Stimulated activated CD8-positive, alpha-beta memory T cell treated with anti-CD3 and anti-CD28 coated beads, Interleukin-12 subunit alpha, Interleukin-12 subunit beta, amount 100 ng/mL, for 4 hours (primary cell): Measurements from ENCODE around the gene LGR4.
"Not testable (repeated sequence)": the region's sequence is repeated elsewhere in the genome, so short reads cannot be mapped to it uniquely, and the experiment has no call there.

Source experiments
- DNase-seq: peaks from one replicate; pipeline ENCODE4 v3.0.0-alpha.2; 2020; ENCODE audit warnings: low read depth

The LGR4 gene

DNA sequence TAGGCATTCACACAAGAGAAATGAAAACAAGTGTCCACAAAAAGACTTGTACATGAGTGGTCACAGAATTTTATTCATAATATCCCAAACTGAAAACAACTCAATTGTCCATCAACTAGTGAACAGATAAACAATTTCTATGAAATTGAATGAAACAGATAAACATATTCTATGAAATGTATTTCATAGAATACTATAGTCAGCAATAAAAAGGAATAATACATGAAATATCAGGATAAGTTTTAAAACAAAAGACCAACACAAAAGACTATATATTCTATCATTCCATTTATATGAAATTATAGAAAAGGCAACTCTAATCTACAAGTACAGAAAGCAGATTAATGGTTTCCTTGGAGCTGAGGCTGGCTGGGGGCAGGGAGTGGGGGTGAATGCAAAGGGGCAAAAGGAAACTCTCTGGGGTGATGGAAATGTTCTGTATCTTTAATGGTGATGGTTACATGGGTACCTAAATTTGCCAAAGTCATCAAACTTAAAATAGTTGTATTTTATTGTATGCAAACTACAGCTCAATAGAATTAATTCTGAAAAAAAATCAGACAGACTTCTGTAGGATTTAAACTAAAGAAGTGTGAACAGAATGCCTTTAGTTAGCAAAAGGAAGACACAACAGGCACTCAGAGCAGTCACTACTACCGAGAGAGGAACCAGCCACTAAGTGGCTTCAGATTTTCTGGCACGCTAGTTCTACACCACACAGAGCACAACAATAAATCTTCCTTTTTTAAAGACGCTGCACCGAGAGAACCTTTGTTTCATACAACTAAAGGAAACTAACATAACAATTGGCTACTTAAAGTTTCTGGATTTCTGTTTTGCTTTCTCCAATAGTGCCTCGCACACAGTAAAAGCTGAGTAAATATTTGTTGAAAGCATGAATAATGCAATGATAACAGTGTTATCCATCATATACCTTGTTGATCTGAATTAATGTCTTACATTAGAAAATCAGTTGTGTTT is 124.9 kb downstream of the LGR4 start:
- DNase-seq, result no peak

DNA sequence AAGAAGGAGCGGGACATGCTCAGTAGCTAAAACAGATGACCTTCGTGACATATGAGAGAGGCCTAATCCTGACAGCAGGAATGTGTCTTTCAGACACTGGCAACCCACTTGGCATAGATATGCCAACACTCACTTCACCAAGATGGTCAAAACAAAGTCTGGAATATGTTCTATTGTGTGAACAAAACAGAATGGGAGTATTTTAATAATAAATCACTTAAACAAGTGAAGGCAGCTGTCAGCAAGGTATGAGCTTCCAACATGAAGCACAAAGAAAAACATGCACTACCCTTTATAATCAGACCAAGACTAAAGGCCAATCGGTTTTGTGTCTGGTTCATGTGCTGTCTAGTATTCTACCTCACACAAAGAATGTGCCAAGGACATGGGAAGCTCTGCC is 132.6 kb downstream of the LGR4 start:
- no peak for DNase-seq

DNA sequence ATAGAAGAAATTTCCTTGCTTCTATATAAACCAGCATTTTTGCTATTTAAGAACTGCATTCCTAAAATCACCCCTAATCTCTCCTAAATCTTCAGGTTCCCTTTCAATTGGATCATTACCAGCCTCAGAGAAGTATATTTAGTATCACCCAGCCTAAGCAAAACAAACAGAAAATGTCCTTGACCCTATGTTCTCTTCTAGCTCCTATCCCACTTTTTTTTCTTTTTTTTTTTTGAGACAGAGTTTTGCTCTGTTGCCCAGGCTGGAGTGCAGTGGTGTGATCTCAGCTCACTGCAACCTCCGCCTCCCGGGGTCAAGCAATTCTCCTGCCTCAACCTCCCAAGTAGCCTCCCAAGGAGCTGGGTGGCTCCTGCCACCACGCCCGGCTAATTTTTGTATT is 137.8 kb downstream of the LGR4 start:
- not testable (repeated sequence) for DNase-seq

DNA sequence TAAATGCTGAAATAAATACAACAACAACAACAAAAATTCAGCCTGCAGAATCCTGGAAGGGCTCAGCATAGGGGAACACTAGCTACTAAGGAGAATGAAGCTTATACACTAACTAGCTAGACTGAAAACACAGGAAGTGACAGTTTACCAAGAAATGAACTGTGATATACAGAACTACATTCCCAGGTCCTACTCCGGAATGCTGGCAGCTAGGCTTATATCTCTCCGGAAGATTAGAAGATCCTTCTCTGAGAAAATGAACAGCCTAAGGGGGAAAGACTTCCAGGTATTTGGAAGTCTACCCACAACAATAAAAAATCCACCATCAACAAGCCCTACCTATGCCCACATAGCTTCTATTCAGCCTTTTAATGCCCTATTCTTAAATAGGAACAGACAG is 140.6 kb downstream of the LGR4 start:
- no peak for DNase-seq

DNA sequence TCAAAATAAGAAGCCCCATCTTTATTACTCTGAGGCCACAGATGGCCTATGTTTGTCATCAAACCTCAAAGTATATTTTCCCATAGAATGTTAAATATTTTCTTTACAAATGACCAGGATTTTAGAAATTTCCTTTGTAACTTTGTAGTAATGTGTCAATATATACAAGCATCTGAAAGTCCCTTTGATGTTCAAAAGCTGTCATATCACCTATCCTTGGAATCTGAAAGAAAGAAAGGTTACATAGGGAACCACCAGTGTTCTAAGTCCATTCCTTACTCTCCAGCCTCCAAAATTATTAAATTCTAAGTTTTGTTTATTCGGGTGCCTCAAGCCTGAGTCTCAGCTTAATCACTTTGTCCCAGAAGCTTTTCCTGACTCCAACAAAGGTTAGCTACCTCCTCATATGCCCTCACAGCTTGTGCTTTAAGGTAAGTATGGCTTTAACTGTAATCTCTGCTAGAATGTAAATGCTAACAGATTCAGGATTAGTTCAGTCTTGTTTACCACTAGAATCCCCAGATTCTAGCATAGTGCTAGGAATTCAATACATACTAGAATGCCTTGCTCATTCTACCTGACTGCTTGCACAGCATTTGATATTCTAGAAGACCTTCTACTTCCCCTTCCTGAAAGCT is 141.8 kb downstream of the LGR4 start:
- DNase-seq, result no peak

DNA sequence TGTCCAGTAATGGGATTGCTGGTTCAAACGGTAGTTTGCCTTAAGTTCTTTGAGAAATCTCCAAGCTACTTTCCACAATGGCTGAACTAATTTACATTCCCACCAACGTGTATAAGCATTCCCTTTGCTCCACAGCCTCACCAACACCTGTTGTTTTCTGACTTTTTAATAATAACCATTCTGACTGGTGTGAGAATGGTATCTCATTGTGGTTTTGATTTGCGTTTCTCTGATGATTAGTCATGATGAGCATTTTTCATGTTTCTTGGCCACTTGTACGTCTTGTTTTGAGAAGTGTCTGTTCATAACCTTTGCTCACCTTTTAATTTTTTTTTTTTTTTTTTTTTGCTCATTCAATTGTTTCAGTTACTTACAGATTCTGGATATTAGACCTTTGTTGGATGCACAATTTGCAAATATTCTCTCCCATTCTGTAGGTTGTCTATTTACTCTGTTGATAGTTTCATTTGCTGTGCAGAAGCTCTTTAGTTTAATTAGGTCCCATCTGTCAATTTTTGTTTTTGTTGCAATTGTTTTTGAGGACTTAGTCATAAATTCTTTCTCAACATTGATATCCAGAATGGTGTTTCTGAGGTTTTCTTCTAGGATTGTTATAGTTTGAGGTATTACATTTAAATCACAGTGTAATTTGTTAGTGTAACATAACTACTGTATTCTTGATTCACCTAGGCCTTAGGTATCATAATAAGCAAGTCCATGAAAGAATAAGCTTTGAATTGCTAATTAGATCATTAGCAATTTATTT is 142.5 kb downstream of the LGR4 start:
- no peak for DNase-seq

DNA sequence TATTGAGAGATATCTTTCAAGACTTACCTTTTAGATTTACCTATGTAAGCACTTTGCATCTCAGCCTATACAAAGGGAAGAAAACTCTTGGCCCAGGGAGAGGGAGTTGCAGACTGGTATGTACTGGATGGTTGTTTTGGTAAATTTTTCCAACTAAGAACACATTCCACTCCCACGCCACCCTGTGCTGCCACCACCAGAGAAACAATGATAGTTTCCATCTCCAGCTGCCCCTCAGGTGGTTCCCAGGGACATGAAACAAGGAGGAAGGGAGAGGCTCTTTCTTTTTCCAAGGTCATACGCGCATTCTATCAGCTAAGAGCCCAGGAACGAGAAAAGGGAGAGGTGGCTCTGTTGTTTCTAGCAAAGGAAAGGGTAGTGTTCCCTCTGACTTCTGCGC is 144.0 kb downstream of the LGR4 start:
- no peak for DNase-seq

DNA sequence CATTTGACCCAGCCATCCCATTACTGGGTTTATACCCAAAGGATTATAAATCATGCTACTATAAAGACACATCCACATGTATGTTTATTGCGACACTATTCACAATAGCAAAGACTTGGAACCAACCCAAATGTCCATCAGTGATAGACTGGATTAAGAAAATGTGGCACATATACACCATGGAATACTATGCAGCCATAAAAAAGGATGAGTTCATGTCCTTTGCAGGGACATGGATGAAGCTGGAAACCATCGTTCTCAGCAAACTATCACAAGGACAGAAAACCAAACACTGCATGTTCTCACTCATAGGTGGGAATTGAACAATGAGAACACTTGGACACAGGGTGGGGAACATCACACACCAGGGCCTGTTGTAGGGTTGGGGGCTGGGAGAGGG is 145.5 kb downstream of the LGR4 start:
- not testable (repeated sequence) for DNase-seq

DNA sequence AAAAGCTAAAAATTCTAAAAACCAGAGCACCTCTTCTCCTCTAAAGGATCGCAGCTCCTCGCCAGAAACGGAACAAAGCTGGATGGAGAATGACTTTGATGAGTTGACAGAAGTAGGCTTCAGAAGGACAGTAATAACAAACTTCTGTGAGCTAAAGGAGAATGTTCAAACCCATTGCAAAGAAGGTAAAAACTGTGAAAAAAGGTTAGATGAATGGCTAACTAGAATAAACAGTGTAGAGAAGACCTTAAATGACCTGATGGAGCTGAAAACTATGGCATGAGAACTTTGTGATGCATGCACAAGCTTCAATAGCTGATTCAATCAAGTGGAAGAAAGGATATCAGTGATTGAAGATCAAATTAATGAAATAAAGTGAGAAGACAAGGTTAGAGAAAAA is 150.4 kb downstream of the LGR4 start:
- not testable (repeated sequence) for DNase-seq

DNA sequence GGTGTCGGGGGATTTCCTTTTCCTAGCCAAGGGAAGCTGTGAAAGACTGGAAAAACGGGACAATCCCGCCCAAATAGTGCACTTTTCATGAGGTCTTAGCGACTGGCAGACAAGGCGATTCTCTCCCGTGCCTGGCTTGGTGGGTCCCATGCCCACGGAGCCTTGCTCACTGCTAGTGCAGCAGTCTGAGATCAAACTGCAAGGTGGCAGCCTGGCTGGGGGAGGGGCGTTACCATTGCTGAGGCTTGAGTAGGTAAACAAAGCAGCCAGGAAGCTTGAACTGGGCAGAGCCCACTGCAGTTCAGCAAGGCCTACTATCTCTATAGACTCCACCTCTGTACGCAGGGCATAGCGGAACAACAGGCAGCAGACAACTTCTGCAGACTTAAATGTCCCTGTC is 151.2 kb downstream of the LGR4 start:
- DNase-seq, result not testable (repeated sequence)

DNA sequence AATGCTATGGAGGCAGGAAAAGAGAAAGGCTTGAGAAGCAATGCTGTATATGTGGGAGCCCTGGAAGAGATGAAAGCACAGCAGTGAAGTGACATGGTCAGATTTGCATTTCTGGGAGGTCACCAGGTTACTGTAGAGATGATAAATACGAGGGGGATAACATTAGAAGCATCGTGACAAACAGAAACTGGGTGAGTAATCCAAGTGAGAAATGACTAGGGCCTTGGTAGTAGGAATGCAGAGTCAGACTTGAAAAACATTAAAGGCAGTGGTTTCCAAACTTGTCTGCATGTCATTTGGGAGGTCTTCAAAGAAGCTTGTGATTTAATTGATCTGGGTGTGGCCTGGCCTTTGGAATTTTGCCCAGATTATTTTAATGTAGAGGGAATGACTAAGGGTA is 153.5 kb downstream of the LGR4 start:
- no peak for DNase-seq

DNA sequence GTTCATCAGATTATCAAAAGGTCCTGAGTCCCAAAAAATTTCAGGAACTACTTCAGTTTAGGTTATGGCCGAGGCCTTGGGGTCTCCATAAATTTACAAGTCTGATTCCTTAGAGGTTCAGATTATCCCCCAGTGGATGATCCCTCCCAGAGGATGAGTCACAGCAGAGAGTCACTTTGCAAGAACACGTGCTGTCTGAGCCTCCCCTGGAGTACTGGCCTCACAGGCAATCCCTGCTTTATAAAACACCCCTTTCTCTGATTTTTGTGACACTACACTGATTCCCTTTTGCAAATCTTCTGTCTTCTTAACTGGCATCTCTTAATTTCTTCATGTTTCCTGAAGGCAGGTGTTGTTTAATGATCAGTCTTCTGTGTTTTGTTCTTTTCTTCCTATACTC is 154.8 kb downstream of the LGR4 start:
- no peak for DNase-seq
